ENCODE measurements around the gene CDH2. TPM values are rescaled to one million over a fixed set of nuclear protein-coding genes. Genes with fewer than 3 reads are reported as not detected.

The CDH2 gene
- total RNA-seq, 4 donors from 2014 or later = 0.20 to 4.4 (median 1.1) TPM; not detected in 1

GRCh38 chr18:28159055-28159454 lies 17.9 kb downstream of the CDH2 start:
- H3K36me3 ChIP-seq = no peaks in the 10 kb centered on the region
- WGBS, 2 donors (ENCODE audit: low coverage in 1 of 2) = 44 to 60% methylated on average over 2 of the region's 2 CpGs
- no peaks in the 10 kb centered on the region for H3K4me1 ChIP-seq
- no peak overlapping the region for H3K27ac ChIP-seq
- in situ Hi-C loops (cut with MboI; ENCODE audit: low pct_ligation_motif_present in 1 of 4, low pct_unique_long_range_greater_than_20kb in 1 of 4, low sequenced_read_pairs in 3 of 4) = no loop called here
- TF ChIP-seq POLR2A (IDR thresholded peaks at IDR 0.05) (no peak), CTCF (IDR thresholded peaks at IDR 0.05) (no peak), EP300 (IDR thresholded peaks at IDR 0.05; ENCODE audit: low read depth) (no peak), POLR2AphosphoS5 (IDR thresholded peaks at IDR 0.05) (no peak)
- no peak overlapping the region for H3K4me3 ChIP-seq
- intact Hi-C loops (cut with DNase I; ENCODE audit: low total_unique reads) = no loop called here
- DNase-seq = no peak
- no peaks in the 10 kb centered on the region for H3K27me3 ChIP-seq
- H3K9me3 ChIP-seq = no peaks in the 10 kb centered on the region

GRCh38 chr18:28158083-28158581 lies 18.8 kb downstream of the CDH2 start:
- in situ Hi-C loops (cut with MboI; ENCODE audit: low pct_ligation_motif_present in 1 of 4, low pct_unique_long_range_greater_than_20kb in 1 of 4, low sequenced_read_pairs in 3 of 4) (no loop called here), intact Hi-C loops (cut with DNase I; ENCODE audit: low total_unique reads) (no loop called here)

GRCh38 chr18:28153485-28154065 lies 23.4 kb downstream of the CDH2 start:
- no peaks in the 10 kb centered on the region for H3K36me3 ChIP-seq
- in situ Hi-C loops (cut with MboI; ENCODE audit: low pct_ligation_motif_present in 1 of 4, low pct_unique_long_range_greater_than_20kb in 1 of 4, low sequenced_read_pairs in 3 of 4) (no loop called here), intact Hi-C loops (cut with DNase I; ENCODE audit: low total_unique reads) (no loop called here)
- no peaks in the 10 kb centered on the region for H3K27me3 ChIP-seq
- no peak overlapping the region for H3K27ac ChIP-seq
- DNase-seq = no peak
- H3K4me1 ChIP-seq = no peaks in the 10 kb centered on the region
- no peaks in the 10 kb centered on the region for H3K9me3 ChIP-seq
- WGBS, 2 donors (ENCODE audit: low coverage in 1 of 2) = 66 to 80% methylated on average over 1 to 3 of the region's 3 CpGs
- no peak for TF ChIP-seq CTCF (IDR thresholded peaks at IDR 0.05)
- no peak overlapping the region for H3K4me3 ChIP-seq

More at GRCh38 chr18:28158083-28158581, 18.8 kb downstream of the CDH2 start:
- DNase-seq = no peak
- Histone ChIP-seq H3K27ac (no peak overlapping the region), H3K4me3 (no peak overlapping the region), H3K36me3 (no peaks in the 10 kb centered on the region), H3K27me3 (no peaks in the 10 kb centered on the region), H3K9me3 (no peaks in the 10 kb centered on the region), H3K4me1 (no peaks in the 10 kb centered on the region)
- TF ChIP-seq CTCF (IDR thresholded peaks at IDR 0.05) (no peak), POLR2A (IDR thresholded peaks at IDR 0.05) (no peak), EP300 (IDR thresholded peaks at IDR 0.05; ENCODE audit: low read depth) (no peak), POLR2AphosphoS5 (IDR thresholded peaks at IDR 0.05) (no peak)
- WGBS, 2 donors (ENCODE audit: low coverage in 1 of 2) = 63 to 73% methylated on average over 1 to 4 of the region's 4 CpGs

DNA sequence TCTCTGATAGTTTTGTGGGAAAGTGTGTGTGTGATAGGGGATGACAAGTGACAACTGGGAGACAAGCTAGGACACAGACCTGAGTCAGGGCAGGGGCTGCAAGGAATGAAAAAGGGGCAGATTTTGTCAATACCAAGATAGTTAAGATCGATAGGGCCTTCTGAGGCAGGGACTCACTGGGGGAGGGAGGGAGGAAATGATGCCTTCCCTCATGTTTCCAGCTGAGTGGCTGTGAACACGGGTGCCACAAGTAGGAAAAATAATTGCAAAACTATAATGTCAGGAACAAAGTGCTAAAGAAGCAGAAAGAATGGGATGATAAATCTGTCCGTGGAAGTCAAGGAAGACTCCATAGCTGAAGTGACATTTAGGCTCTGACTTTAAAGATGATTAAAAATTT lies 24.2 kb downstream of the CDH2 start:
- Histone ChIP-seq H3K9me3 (no peaks in the 10 kb centered on the region), H3K36me3 (no peaks in the 10 kb centered on the region), H3K4me3 (no peak overlapping the region), H3K4me1 (no peaks in the 10 kb centered on the region), H3K27me3 (no peaks in the 10 kb centered on the region), H3K27ac (no peak overlapping the region)
- no peak for DNase-seq
- in situ Hi-C loops (cut with MboI; ENCODE audit: low pct_ligation_motif_present in 1 of 4, low pct_unique_long_range_greater_than_20kb in 1 of 4, low sequenced_read_pairs in 3 of 4) (no loop called here), intact Hi-C loops (cut with DNase I; ENCODE audit: low total_unique reads) (no loop called here)
- 48 to 51% methylated on average over 2 to 3 of the region's 3 CpGs for WGBS, 2 donors (ENCODE audit: low coverage in 1 of 2)
- TF ChIP-seq POLR2AphosphoS5 (IDR thresholded peaks at IDR 0.05) (no peak), CTCF (IDR thresholded peaks at IDR 0.05) (no peak), POLR2A (IDR thresholded peaks at IDR 0.05) (no peak), EP300 (IDR thresholded peaks at IDR 0.05; ENCODE audit: low read depth) (no peak)

Measured in transverse colon (tissue), 4 donors.